NCI-H1048 (cell line): ENCODE results near the gene TAX1BP1.
"Not testable (repeated sequence)": the region's sequence is repeated elsewhere in the genome, so short reads cannot be mapped to it uniquely, and the experiment has no call there.

Source experiments
- DNase-seq: peaks from one replicate; lab custom pipeline; 2025; lab: John Stamatoyannopoulos, UW

Gene TAX1BP1

DNA sequence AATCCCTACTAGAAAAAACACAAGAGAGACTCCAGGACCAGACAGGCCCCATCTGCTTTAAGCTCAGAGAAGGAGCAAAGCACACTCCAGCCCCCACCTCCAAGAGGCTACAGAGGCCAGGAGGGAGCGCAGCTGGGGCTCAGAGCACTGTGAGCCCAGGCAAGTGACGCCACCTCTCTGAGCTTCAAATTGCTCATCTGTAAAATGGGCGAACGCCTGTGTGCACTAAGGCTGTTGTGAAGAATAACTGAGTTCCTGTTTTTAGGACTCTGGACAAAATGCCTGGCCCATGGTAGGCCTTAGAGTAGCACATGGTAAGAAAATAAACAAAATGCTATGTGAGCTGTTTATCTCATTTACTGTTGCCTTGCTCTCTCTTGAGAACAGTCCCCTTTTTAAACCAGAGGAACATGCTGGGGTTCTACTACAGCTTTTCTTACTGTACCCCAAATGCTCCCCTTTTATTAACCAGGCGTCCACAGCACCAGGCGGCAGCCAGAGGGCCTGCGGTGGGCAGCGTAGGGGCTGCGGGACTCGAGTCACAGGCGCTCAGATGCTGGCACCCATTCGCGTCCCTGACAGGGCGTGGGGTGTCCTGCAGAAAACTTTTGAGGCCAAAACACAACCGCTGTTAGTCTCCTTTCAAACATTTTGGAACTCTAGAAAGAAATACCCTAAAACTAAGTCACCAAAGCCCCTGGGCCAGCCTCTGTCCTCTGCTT lies 103.8 kb downstream of the TAX1BP1 start:
- no peak for DNase-seq

DNA sequence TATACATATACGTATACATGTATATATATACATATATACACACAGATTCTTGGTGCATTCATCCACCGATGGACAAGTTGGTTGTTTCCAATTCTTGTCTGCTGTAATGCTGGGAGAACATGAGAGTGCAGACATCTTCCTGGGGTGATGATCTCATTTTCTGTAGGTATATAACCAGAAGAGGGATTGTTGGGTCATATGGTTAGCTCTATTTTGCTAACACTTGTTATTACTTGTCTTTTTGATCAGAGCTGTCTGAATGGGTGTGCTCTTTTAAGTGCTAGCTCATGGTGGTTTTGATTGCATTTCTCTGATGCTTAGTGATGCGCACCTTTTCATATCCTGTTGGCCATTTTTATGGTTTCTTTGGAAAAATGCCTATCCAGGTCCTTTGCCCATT lies 106.4 kb downstream of the TAX1BP1 start:
- no peak for DNase-seq

DNA sequence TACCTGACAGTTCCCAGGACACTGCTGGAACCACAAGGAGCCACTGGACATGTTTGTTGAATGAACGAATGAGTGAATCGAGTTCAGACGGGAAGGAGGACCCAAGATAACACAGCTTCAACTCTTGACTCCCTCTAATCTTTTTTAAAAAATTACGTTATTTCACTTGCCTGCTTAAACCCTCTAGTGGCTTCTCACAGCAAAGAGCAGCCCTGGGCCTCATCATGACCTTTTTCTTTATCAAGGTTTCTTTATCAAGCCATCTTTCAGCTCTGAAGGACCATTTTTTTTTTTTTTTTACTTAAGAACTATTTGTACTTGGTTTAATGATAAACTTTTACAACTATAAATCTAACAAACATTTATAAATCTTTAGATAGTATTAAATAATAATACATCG lies 110.6 kb downstream of the TAX1BP1 start:
- no peak for DNase-seq

DNA sequence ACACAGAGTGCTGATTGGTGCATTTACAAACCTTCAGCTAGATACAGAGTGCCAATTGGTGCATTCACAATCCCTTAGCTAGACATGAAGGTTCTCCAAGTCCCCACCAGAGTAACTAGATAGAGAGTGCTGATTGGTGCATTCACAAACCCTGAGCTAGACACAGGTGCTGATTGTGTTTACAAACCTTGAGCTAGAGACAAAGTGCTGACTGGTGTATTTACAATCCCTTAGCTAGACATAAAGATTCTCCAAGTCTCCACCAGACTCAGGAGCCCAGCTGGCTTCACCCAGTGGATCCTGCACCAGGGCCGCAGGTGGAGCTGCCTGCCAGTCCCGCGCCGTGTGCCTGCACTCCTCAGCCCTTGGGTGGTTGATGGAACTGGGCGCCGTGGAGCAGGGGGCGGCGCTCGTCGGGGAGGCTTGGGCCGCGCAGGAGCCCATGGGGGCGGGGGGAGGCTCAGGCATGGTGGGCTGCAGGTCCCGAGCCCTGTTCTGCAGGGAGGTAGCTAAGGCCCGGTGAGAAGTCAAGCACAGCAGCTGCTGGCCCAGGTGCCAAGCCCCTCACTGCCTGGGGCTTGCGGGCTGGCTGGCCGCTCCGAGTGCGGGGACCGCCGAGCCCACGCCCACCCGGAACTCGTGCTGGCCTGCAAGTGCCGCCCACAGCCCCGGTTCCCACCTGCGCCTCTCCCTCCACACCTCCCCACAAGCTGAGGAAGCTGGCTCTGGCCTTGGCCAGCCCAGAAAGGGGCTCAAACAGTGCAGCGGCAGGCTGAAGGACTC lies 116.9 kb downstream of the TAX1BP1 start:
- not testable (repeated sequence) for DNase-seq

DNA sequence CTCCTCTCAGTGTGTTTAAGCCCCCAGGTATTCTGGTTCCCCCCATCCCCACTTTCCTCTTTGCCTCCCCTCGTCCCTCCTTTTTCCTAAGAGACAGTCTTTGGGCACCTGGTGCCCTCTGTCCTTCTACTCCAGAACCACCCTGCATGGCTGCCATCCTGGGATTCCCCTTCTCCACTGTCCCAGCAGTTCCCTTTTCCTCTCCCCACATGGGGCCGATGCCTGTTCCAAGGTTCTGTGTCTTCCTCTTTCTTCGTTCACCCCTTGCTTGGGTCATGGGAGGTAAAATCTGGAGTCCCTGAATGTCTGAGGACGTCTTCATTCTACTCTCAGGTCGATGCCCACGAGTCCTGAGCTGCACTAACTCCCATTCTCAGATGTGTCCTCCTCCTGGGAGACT lies 120.8 kb downstream of the TAX1BP1 start:
- no peak for DNase-seq

DNA sequence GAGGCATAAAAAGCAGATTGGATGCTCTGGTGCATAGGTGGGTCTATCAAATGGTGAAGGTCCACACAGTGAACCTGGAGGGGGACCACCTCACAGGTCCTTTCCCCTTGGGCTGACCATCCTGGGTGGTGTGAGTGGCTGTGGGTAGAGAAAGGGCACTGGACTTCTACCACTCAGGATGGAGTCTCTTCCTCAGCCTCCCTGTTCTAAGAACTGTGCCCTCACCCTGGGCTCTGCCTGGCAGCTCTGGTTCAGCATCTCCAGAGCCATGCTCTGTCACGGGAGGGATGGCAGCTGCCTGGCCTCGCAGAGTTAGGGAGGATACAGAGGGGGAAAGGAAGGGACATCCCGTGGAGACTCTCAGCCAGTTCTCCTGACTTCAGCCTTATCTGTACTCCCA lies 121.8 kb downstream of the TAX1BP1 start:
- DNase-seq, result no peak

DNA sequence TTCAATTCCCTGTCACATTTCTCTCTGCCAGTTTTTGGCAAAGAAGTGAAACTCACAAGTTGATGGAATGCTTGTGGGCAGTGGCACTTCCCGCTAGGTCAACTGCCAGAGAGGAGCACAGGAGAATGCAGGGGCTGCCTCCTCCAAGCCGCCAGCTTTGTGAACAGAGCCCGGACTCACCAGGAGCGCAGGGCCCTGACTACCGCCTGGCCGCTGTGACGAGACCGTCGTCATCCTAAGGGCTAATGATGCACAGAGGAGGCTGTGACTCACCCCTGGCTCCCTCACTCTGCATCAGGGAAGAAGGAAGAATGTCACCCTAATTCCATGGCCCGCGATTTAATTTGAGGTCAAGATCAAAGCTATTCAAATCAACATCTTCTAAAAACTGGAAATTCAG lies 123.9 kb downstream of the TAX1BP1 start:
- DNase-seq, result no peak

DNA sequence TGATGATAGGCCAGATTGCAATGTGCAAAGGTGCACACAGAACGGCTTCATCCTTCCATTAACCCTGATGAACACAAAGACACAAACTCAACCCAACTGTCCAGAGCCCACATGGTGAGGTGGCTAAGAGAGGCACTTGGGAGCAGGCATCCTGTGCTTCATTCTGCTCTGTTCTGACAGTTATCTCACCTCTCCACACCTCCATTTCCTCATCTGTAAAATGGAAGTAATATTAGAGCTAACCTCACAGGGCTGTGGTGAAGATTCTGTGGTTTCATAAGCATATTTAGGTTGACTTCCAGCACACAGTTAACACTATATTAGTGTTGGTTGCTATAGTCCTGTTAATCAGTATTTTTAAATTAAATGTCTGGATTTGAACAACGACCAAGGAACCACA lies 126.3 kb downstream of the TAX1BP1 start:
- DNase-seq, result no peak

DNA sequence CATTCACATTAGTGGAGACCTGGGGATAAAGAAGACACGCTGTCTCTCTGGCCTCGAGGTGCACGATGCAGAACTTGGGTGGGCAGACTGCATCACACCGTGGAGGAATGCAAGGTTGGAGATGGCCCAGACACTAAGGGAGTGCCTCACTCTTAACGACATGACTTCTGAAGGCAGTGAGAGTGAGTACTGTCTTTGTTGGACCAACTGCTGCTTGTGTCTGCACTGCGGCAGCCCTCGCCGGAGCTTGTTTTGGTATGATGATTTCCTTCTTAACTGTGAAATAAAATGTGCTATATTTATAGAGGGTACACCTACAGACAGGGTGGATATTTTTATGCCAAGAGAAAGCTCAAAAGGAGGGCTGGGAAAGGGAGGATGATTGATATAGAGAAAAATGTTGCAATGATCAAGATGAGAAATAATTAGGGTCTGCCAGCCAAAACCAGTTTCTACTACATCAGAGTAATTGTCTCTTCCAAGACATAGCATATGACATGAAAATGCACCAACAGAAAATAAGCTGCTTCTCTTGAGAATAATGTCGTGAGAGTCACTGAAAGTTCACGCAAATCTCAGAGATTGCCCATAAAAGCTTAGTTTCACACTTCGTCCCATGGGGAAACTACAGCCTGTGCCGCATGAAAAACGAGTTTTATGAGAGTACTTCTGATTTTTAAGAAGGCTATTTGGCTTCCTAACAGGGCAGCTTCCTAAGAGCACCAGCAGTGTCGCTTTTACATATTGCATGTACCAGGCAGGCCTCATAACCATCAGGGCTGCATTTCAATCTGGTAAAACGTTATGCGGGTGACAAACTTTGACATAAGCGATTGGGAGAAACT lies 127.1 kb downstream of the TAX1BP1 start:
- no peak for DNase-seq

DNA sequence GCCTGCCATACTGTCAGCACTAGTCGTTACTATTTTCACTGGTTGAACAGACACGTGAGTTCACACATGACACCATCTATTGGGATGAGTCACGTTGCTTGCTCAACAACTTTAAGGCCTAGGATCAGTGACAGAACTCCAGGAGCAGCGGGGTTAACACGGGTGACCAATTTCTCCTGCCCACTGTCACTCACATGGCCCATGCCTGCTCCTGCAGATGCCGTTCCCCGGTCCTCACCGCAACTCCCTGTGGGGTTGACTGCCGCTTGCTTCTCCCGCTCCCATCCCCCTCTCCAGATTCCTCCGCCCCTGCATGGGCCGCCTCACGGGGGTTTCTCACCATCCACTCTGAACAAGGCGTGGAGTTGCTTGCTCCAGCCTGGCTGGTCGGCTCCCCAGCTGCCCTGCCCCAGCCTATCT lies 128.2 kb downstream of the TAX1BP1 start:
- no peak for DNase-seq

DNA sequence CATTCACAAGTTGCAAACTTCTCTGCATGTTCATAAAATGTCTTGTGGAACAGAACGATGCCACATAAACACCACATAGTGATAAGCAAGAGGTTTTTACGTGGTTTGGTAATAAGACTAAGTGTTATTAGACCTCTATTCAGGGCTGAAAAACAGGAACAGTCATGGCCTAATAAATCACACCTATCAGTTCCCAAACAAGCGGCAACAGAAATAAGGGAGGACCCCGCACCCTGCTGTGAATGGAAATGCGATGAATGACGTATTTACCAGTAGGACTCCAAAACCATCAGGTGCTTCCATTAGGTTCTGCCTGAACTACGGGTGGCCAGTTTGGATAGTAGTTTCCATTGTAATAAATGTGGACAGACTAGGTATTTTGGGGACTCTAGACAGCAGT lies 129.1 kb downstream of the TAX1BP1 start:
- no peak for DNase-seq

DNA sequence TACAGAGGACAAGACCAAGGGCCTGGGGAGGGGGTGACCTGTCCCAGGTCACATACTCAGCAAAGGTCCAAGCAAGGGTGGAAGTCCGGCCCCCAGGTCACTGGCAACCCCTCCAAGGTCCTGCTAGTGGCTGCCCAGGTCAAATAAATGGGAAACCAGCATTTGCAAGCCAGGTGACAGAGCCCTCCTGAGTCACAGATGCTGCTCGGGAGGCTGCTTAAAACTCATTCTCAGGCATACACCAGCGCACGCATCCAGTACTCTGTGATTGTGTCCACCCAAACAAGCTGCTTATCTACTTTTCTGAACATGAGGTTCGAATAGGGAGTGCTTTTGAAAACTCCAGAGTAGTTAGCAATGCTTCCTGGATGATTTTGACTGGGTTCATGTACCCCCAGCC lies 130.6 kb downstream of the TAX1BP1 start:
- no peak for DNase-seq

DNA sequence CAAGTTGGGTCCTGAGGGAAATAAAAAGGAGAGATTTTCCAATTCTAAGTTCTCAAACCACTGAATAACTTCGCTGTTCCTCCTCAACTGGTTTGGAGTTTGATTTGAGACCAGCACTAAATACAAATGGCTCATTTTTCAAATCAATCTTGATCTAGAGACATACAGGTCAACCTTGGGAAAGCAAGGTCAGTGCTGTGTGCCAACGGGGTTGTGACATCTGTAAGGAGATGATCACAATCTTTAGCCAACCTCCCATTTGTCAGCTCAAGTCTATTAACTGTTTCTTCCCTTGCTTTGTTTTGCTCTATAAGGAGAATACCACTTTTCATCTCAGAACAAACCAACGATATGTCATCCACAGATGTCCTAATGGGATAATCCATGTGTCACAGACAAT lies 131.1 kb downstream of the TAX1BP1 start:
- no peak for DNase-seq

DNA sequence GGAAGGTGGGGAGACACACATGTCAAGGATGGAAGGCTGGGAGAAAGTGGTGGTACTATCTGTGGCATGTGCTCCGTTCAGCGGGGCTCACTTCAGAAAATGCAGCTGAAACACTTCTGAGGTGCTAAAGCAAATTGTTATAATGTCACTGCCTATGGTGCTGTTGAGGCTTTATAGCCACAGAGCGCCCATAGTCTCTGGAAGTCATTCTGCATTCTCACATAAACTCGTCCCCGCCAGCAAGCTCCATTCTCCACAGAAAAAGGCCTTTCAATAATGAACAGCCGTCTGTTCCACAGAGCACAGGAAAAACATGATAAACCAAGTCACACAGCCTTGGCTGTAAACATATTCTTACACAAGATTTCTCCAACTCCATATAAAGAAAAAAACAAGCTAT lies 131.9 kb downstream of the TAX1BP1 start:
- no peak for DNase-seq

DNA sequence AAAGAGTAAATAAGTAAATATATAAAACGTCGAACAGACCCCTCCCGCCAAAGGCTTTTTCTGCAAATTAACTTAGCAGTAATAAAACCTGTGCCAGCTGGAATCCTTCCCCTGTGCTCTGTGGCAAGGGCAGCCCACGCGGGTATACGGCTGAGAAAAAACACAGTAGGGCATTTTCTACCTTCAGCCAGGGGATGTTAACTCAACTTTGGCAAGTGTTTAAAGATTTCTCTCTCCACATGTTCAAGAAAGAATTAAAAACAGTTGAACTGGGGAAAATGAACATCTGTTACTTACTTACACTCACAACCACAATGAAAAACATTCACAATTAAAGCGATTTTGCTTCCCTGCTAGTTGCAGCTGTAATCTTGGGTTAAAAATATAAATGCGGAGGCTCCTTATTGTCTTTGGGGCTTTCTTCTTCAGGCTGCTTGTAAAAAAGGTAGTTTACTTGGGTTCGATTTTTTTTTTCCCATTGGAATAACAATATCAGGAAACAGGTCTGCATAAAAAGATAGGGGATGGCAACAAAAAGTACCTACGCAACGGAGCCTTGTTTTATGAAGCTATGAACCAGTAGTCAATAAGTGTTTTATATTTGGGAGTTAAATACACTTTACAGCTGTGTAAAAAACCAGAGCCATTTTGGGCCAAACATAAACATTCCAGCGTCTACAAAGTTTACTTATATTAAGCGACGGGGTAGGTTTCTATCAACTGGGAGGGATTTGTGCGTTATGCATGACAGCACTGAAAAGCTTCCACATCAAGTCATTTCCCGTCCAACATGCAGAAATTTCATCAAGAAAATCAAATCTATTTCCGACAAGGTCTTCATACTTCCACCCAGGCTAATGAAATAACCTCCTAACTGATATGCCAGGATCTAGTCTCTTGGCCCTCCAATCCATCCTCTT lies 132.7 kb downstream of the TAX1BP1 start:
- no peak for DNase-seq

DNA sequence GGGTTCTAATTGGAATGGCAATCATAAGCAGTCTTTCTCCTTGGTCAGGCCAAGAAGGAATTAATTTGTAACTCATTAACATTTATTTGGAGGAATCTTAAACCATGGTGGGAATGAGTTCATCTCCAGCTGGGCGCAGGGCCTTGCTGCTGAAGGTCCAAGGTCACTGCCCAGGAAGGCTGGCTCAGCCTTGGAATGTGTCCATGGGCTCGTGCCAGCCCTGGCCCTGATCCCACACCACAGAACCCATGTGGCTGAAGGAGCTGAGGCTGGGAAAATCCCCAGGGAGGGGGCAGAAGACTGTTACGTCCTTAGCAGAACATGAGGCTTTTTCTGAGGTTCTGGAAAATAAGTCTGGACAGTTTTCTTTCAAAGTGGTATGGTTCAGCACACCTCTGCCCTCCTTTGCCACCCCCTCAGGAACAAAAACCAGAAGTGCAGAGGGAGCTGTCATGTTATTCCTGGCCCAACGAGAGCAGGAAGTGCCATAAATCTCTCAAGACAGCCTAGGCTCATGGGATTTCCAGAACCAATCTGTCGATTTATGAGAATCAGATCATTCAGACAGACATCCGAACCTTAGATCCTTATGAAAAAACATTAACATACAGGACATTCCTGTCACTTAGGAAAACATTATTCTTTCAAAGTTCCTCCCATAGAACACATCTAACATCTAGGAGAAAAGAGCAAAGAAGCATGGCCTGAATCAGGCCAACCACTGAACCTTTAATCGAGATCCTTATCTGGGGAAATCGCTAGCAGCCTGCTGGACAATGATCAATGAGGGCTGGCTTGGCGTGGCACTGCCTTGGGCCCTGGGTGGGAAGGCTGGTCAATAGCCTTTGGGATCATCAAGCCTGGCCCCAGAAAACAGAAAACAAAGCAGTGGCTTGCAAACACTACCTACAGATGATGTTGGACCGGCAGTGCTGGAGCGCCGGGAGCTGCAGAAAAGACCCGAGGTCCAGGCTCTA lies 134.3 kb downstream of the TAX1BP1 start:
- no peak for DNase-seq

DNA sequence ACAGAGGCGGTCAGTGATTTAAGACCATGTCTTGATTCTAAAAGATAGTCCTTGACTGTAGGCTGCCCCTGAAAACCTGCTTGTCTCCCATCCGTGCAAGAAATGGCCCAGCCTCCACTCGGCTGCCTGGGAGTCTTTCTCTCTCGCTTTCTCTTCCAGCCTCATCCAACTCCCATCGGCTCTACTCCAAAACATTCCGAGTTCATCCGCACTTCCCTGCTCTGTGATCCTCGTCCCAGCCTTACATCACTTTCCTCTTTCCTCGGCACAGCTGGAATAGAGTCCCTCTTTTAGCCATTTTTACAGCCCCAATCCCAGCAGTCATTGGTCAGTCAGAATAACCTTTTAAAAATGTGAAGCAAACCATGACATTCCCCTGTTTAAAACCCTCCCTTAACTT lies 135.1 kb downstream of the TAX1BP1 start:
- no peak for DNase-seq

DNA sequence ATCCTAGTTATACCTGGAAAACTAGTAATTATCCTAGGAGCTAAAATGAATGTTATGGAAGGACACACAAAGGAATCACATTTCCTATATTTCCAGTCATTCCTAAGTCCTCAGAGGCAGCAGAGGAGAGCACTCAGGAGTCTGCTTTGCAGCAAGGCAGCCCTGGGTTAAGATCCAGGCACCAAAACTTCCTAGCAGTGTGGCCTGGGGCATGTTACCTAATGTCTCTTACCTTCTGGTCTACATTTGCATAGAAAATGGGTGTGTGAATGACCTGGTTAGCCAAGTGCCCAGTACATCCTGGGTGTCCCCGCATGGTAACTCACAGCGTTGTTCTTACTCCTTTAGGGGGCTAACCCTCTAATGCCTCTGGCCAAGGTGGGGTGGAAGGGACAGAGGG lies 135.9 kb downstream of the TAX1BP1 start:
- no peak for DNase-seq

DNA sequence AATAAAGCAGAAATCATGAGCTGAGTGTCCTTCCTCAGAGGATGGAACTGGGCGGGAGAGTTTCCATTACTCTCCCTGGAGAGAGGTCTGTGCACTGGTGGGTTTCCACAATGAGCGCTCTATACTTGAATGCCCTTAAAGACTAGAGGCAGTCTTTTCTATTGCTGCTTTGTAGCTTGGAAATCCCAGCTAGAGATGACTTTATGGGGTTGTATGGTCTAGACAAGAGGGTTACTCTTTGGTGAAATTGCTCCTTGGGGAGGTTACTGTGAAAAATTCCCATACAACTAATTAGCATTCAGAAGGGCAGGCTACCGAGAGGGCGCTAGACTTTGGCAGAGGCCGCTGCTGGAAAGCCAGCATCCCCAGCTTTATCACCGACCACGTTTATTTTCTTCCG lies 136.8 kb downstream of the TAX1BP1 start:
- DNase-seq, result no peak
